Loucy (cell line): ENCODE data around the gene THEM5.

Source experiments
- H2AFZ ChIP-seq: fragments of 200-600 bp; sonication (generic); 2 replicates; pipeline ENCODE4 v1.6.0; 2016; ENCODE audit warnings: antibody characterized with exemption, mild to moderate bottlenecking, low read length, moderate library complexity
- H3F3A ChIP-seq: fragments of 200-600 bp; 2 replicates; pipeline ENCODE4 v1.6.0; 2016; ENCODE audit warnings: antibody characterized with exemption, low read depth, mild to moderate bottlenecking
- H3K27me3 ChIP-seq: fragments of 200-600 bp; sonication (generic); 2 replicates; pipeline ENCODE4 v1.6.1; 2014; ENCODE audit warnings: low read length, mild to moderate bottlenecking; ENCODE audit not compliant: insufficient read depth, poor library complexity, severe bottlenecking
- H3K36me3 ChIP-seq: fragments of 200-600 bp; sonication (generic); 2 replicates; pipeline ENCODE4 v1.6.1; 2016; ENCODE audit warnings: low read length; ENCODE audit not compliant: insufficient read depth
- H3K4me1 ChIP-seq: fragments of 200-600 bp; sonication (generic); 2 replicates; pipeline ENCODE4 v1.5.1; 2014; ENCODE audit warnings: low read length, mild to moderate bottlenecking; ENCODE audit not compliant: insufficient read depth, poor library complexity, severe bottlenecking
- H3K4me2 ChIP-seq: fragments of 200-600 bp; sonication (generic); 2 replicates; pipeline ENCODE4 v1.6.0; 2014; ENCODE audit warnings: antibody characterized with exemption, low read length, low read depth, mild to moderate bottlenecking; ENCODE audit not compliant: poor library complexity, severe bottlenecking
- H3K4me3 ChIP-seq: fragments of 200-600 bp; sonication (generic); 2 replicates; pipeline ENCODE4 v1.5.1; 2014; ENCODE audit warnings: low read length, mild to moderate bottlenecking, mixed read lengths; ENCODE audit not compliant: poor library complexity, severe bottlenecking
- H3K79me2 ChIP-seq: fragments of 200-600 bp; sonication (generic); 2 replicates; pipeline ENCODE4 v1.6.1; 2014; ENCODE audit warnings: low read length; ENCODE audit not compliant: insufficient read depth
- H3K9ac ChIP-seq: fragments of 200-600 bp; sonication (generic); 2 replicates; pipeline ENCODE4 v1.6.0; 2014; ENCODE audit warnings: mild to moderate bottlenecking, low read depth, low read length, moderate library complexity; ENCODE audit not compliant: poor library complexity, severe bottlenecking
- H3K9me2 ChIP-seq: fragments of 200-600 bp; sonication (generic); replicated peaks from 2 replicates; pipeline ENCODE4 v1.6.1; 2016; ENCODE audit warnings: low read depth, low read length, mixed read lengths
- H3K9me3 ChIP-seq: fragments of 200-600 bp; sonication (generic); 2 replicates; pipeline ENCODE4 v1.6.1; 2014; ENCODE audit warnings: mild to moderate bottlenecking, antibody characterized with exemption, low read length, low read depth; ENCODE audit not compliant: insufficient read depth
- H4K20me1 ChIP-seq: fragments of 200-600 bp; sonication (generic); 2 replicates; pipeline ENCODE4 v1.6.0; 2014; ENCODE audit warnings: antibody characterized with exemption, low read length, mild to moderate bottlenecking; ENCODE audit not compliant: insufficient read depth, poor library complexity, severe bottlenecking
- EZH2phosphoT487 ChIP-seq: fragments of 200-600 bp; IDR thresholded peaks from 2 replicates; pipeline ENCODE4 v1.6.1; 2018; ENCODE audit warnings: antibody characterized with exemption, mild to moderate bottlenecking, moderate library complexity, borderline replicate concordance
- TF ChIP-seq, protein P1 (sequence below): fragments of 200-600 bp; sonication (generic); conservative IDR thresholded peaks from 2 replicates; pipeline ENCODE4 v1.5.1; 2014; ENCODE audit warnings: mild to moderate bottlenecking, antibody characterized with exemption, low read length

THEM5 gene

DNA sequence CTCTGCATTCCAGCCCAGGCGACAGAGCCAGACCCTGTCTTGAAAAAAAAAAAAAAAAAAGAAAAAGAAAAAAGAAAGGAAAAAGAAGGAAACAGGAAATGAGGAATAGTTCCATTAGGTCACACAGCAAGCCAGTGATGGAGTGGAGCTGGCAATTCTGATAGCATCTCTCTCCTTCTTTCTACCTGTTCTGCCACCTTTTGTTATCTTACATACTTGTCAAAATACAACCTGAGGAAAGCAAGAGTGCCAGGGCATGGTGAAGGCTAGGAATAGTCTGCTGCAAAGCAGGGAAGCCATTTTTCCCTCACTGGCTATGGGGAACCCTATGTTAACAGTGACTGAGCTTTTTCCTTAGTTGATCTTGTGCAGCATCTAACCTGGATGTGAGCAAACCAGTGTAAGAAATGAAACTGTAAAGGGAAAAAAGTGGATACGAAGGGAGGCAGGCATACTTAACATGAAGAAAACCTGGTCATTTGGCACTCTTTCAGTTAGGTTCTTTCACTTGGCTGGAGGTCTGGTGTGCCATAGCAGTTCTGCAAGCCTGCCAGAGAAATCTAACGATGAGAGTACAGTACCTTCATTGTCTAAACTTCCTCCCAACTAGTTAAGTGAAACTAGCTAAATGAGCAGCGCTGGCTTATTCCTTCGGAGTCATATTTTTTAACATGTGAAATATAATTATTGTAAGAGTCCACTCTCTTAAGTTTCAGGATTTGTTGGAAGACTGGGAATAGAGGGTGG lies 17.9 kb upstream of the THEM5 start:
- H3K9me3 ChIP-seq = no peaks in the 10 kb centered on the region
- no peaks in the 10 kb centered on the region for H3K36me3 ChIP-seq
- H4K20me1 ChIP-seq = no peaks in the 10 kb centered on the region
- no peaks in the 10 kb centered on the region for H3K79me2 ChIP-seq
- H3K4me1 ChIP-seq = peaks cover 9% of the 10 kb centered on the region
- no peaks in the 10 kb centered on the region for H3F3A ChIP-seq
- no peak overlapping the region for H3K9ac ChIP-seq
- no peak overlapping the region for H3K4me3 ChIP-seq
- H3K9me2 ChIP-seq = no peaks in the 10 kb centered on the region
- TF ChIP-seq, protein P1, sequence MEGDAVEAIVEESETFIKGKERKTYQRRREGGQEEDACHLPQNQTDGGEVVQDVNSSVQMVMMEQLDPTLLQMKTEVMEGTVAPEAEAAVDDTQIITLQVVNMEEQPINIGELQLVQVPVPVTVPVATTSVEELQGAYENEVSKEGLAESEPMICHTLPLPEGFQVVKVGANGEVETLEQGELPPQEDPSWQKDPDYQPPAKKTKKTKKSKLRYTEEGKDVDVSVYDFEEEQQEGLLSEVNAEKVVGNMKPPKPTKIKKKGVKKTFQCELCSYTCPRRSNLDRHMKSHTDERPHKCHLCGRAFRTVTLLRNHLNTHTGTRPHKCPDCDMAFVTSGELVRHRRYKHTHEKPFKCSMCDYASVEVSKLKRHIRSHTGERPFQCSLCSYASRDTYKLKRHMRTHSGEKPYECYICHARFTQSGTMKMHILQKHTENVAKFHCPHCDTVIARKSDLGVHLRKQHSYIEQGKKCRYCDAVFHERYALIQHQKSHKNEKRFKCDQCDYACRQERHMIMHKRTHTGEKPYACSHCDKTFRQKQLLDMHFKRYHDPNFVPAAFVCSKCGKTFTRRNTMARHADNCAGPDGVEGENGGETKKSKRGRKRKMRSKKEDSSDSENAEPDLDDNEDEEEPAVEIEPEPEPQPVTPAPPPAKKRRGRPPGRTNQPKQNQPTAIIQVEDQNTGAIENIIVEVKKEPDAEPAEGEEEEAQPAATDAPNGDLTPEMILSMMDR = no peak
- no peak for TF ChIP-seq EZH2phosphoT487
- H3K27me3 ChIP-seq = no peaks in the 10 kb centered on the region
- H3K4me2 ChIP-seq = no peak overlapping the region
- no peak overlapping the region for H2AFZ ChIP-seq

DNA sequence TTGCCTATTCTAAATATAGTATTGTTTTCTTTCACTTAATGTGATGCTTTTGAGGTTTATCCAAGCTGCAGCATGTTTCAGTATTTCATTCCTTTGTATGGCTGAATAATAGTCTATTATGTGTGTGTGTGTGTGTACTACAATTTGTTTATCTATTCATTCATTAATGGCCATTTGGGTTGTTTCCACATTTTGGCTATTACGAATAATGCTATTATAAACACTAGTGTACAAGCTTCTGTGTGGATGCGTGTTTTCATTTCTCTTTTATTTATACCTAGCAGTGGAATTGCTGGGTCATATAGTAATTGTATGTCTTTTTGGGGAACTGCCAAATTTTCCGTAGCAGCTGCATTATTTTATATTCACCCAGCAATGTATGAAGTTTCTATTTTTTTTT lies 15.0 kb upstream of the THEM5 start:
- Histone ChIP-seq H3K79me2 (no peaks in the 10 kb centered on the region), H3K4me3 (no peak overlapping the region), H4K20me1 (no peaks in the 10 kb centered on the region), H3K9me3 (no peaks in the 10 kb centered on the region), H3K27me3 (no peaks in the 10 kb centered on the region), H3F3A (no peaks in the 10 kb centered on the region), H3K4me1 (no peaks in the 10 kb centered on the region), H3K36me3 (no peaks in the 10 kb centered on the region), H2AFZ (no peak overlapping the region), H3K9me2 (no peaks in the 10 kb centered on the region), H3K4me2 (no peak overlapping the region), H3K9ac (no peak overlapping the region)
- TF ChIP-seq EZH2phosphoT487 = no peak
- TF ChIP-seq, protein P1 = no peak

DNA sequence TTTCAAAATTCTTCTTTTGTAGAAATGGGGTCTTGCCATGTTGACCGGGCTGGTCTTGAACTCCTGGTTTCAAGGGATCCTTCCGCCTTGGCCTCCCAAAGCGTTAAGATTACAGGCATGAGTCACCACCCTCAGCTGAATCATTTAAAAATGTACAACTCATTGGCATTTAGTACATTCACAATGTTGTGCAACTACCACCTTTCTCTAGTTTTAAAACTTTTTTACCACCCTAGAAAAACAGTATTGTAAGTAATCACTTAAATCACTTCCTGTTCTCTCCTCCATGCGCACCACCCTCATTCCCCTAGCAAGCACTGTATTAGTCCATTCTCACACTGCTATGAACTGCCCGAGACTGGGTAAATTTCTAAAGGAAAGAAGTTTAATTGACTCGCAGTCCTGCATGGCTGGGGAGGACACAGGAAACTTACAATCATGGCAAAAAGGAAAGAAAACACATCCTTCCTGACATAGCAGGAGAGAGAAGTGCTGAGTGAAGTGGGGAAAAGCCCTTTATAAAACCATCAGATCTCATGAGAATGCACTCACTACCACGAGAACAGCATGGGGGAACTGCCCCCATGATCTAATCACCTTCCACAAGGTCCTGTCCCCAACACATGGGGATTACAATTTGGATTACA lies 14.4 kb upstream of the THEM5 start:
- no peak overlapping the region for H3K4me2 ChIP-seq
- no peaks in the 10 kb centered on the region for H3K9me2 ChIP-seq
- H3K27me3 ChIP-seq = no peaks in the 10 kb centered on the region
- H3K9ac ChIP-seq = no peak overlapping the region
- no peak overlapping the region for H2AFZ ChIP-seq
- no peaks in the 10 kb centered on the region for H3K9me3 ChIP-seq
- no peaks in the 10 kb centered on the region for H3F3A ChIP-seq
- H3K79me2 ChIP-seq = no peaks in the 10 kb centered on the region
- no peaks in the 10 kb centered on the region for H3K4me1 ChIP-seq
- TF ChIP-seq, protein P1 = no peak
- no peak for TF ChIP-seq EZH2phosphoT487
- no peaks in the 10 kb centered on the region for H3K36me3 ChIP-seq
- no peak overlapping the region for H3K4me3 ChIP-seq
- no peaks in the 10 kb centered on the region for H4K20me1 ChIP-seq
